Activated CD4-positive, alpha-beta T cell treated with anti-CD3 and anti-CD28 coated beads for 4 hours (primary cell): ENCODE measurements around the gene AAK1.
"Not testable (repeated sequence)": the region's sequence is repeated elsewhere in the genome, so short reads cannot be mapped to it uniquely, and the experiment has no call there.

Experiments used
- DNase-seq, 2 donors: peaks; one replicate each; pipeline ENCODE4 v3.0.0-alpha.2; 2020

The AAK1 gene

GRCh38 chr2:69437751-69438154, 205.8 kb downstream of the AAK1 start:
- DNase-seq: no peak

- peak; percentile 69 to 81 for DNase-seq
Measured at GRCh38 chr2:69436938-69437750, 206.4 kb downstream of the AAK1 start, which contains the start of gene NFU1. Gene NFU1 (minus strand): TSS chr2:69437435. CDS start chr2:69437422, 13 bp downstream.

- no peak for DNase-seq
Measured at GRCh38 chr2:69436596-69436937, 207.0 kb downstream of the AAK1 start.

- DNase-seq: no peak
Measured at GRCh38 chr2:69434753-69435152, 208.8 kb downstream of the AAK1 start.

GRCh38 chr2:69429491-69430183, 213.9 kb downstream of the AAK1 start:
- no peak for DNase-seq

- no peak for DNase-seq
Measured at GRCh38 chr2:69428981-69429380, 214.6 kb downstream of the AAK1 start.

- DNase-seq: no peak
Measured at GRCh38 chr2:69424419-69424818, 219.1 kb downstream of the AAK1 start.

GRCh38 chr2:69422198-69422597, 221.3 kb downstream of the AAK1 start:
- DNase-seq: no peak

- not testable (repeated sequence) for DNase-seq
Measured at GRCh38 chr2:69419111-69419510, 224.4 kb downstream of the AAK1 start.

GRCh38 chr2:69416147-69416546, 227.4 kb downstream of the AAK1 start:
- no peak for DNase-seq
